HL-60 (cell line): ENCODE results near the gene OPA1.

Experiments used
- DNase-seq, 2 experiments: peaks; one replicate each; pipeline ENCODE4 v3.0.0-alpha.2; 2010 to 2020; ENCODE audit warnings: low read depth in 1 of 2, low spot score in 1 of 2
- H3K27ac ChIP-seq: fragments of 250-450 bp; sonication (Bioruptor Pico); replicated peaks from 2 replicates; pipeline ENCODE4 v1.5.1; 2020; ENCODE audit warnings: mild to moderate bottlenecking, moderate library complexity
- H3K27me3 ChIP-seq: fragments of 250-450 bp; sonication (Bioruptor Pico); 2 replicates; pipeline ENCODE4 v1.5.1; 2021; ENCODE audit warnings: mild to moderate bottlenecking, moderate library complexity; ENCODE audit not compliant: insufficient read depth, poor library complexity, severe bottlenecking
- H3K4me3 ChIP-seq: replicated peaks from 2 replicates; pipeline ENCODE4 v1.5.1; 2011; ENCODE audit warnings: mild to moderate bottlenecking, control low read depth, low read length; ENCODE audit not compliant: insufficient read depth
- CTCF ChIP-seq: IDR thresholded peaks from one replicate; pipeline ENCODE4 v1.5.1; 2011; ENCODE audit warnings: low read length, control low read depth, inconsistent platforms; ENCODE audit not compliant: insufficient read depth
- GABPA ChIP-seq: IDR thresholded peaks from 2 replicates; pipeline ENCODE4 v1.6.1; 2012; ENCODE audit warnings: low read depth
- POLR2AphosphoS5 ChIP-seq: IDR thresholded peaks from 2 replicates; pipeline ENCODE4 v1.6.1; 2012; ENCODE audit warnings: low read depth
- REST ChIP-seq: IDR thresholded peaks from 2 replicates; pipeline ENCODE4 v1.6.1; 2012; ENCODE audit warnings: low read depth; ENCODE audit not compliant: insufficient replicate concordance
- SPI1 ChIP-seq: IDR thresholded peaks from 2 replicates; pipeline ENCODE4 v1.6.1; 2012; ENCODE audit warnings: low read depth, mild to moderate bottlenecking, borderline replicate concordance

Gene OPA1

GRCh38 chr3:193655831-193656433 is 62.9 kb downstream of the OPA1 start:
- Histone ChIP-seq H3K27ac (no peak overlapping the region), H3K4me3 (no peak overlapping the region), H3K27me3 (no peaks in the 10 kb centered on the region)
- TF ChIP-seq POLR2AphosphoS5 (no peak), CTCF (no peak), SPI1 (no peak), GABPA (no peak), REST (no peak)
- DNase-seq, result no peak

- Histone ChIP-seq H3K4me3 (no peak overlapping the region), H3K27me3 (no peaks in the 10 kb centered on the region), H3K27ac (no peak overlapping the region)
- no peak for TF ChIP-seq POLR2AphosphoS5
- no peak for TF ChIP-seq GABPA
- no peak for TF ChIP-seq SPI1
- DNase-seq, result no peak
Measured at GRCh38 chr3:193656445-193656844, 63.4 kb downstream of the OPA1 start.

GRCh38 chr3:193656878-193657282 is 63.9 kb downstream of the OPA1 start:
- TF ChIP-seq GABPA, result no peak
- Histone ChIP-seq H3K27ac (no peak overlapping the region), H3K4me3 (no peak overlapping the region), H3K27me3 (no peaks in the 10 kb centered on the region)
- no peak for DNase-seq

- no peaks in the 10 kb centered on the region for H3K27me3 ChIP-seq
- DNase-seq, result no peak
- no peak for TF ChIP-seq REST
- TF ChIP-seq SPI1, result no peak
- TF ChIP-seq CTCF, result no peak
- no peak for TF ChIP-seq GABPA
- TF ChIP-seq POLR2AphosphoS5, result no peak
- no peak overlapping the region for H3K4me3 ChIP-seq
- H3K27ac ChIP-seq, result no peak overlapping the region
Measured at GRCh38 chr3:193660171-193660570, 67.2 kb downstream of the OPA1 start.
